ENCODE measurements around the gene INKA1. TPM values are rescaled to one million over a fixed set of nuclear protein-coding genes. Genes with fewer than 3 reads are reported as not detected.
"Not testable (repeated sequence)": the region's sequence is repeated elsewhere in the genome, so short reads cannot be mapped to it uniquely, and the experiment has no call there.

The INKA1 gene
- total and polyA plus RNA-seq, 8 donors, result 0.55 to 2.0 (median 0.70) TPM

DNA sequence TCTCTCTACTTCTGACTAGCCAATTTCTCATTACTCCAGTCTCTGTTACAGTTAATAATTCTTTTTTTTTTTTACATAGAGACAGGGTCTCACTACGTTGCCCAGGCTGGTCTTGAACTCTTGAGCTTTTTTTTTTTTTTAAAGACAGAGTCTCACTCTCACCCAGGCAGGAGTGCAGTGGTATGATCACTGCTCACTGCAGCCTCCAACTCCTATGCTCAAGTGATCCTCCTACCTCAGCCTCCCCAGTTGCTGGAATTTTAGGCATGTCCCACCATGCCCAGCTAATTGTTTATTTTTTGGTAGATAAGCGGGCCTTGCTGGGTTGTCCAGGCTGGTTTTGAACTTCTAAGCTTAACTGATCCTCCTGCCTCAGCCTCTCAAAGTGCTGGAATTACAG is 30.4 kb upstream of the INKA1 start:
- 98 to 100% methylated on average over 2 of the region's 2 CpGs for WGBS, 2 donors
- Histone ChIP-seq H3K27me3 (no peaks in the 10 kb centered on the region), H3K27ac (no peak overlapping the region), H3K4me1 (peaks cover 2 to 7% (median 4%) of the 10 kb centered on the region in 3 donors), H3K9me3 (no peaks in the 10 kb centered on the region), H3K4me3 (no peak overlapping the region), H3K36me3 (no peaks in the 10 kb centered on the region)
- ATAC-seq (no peak), DNase-seq (no peak), FAIRE-seq (no peak)
- intact Hi-C loops (cut with DNase I), result no loop called here
- TF ChIP-seq, protein P1, sequence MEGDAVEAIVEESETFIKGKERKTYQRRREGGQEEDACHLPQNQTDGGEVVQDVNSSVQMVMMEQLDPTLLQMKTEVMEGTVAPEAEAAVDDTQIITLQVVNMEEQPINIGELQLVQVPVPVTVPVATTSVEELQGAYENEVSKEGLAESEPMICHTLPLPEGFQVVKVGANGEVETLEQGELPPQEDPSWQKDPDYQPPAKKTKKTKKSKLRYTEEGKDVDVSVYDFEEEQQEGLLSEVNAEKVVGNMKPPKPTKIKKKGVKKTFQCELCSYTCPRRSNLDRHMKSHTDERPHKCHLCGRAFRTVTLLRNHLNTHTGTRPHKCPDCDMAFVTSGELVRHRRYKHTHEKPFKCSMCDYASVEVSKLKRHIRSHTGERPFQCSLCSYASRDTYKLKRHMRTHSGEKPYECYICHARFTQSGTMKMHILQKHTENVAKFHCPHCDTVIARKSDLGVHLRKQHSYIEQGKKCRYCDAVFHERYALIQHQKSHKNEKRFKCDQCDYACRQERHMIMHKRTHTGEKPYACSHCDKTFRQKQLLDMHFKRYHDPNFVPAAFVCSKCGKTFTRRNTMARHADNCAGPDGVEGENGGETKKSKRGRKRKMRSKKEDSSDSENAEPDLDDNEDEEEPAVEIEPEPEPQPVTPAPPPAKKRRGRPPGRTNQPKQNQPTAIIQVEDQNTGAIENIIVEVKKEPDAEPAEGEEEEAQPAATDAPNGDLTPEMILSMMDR (IDR thresholded peaks at IDR 0.05), result no peak

- ATAC-seq (peak in 1 of 4 donors; percentile 32), DNase-seq (no peak), FAIRE-seq (no peak)
- H3K9me3 ChIP-seq, result no peaks in the 10 kb centered on the region
- 69 to 85% methylated on average over 3 of the region's 3 CpGs for WGBS, 2 donors
- intact Hi-C loops (cut with DNase I), result no loop called here
- no peak overlapping the region for H3K4me3 ChIP-seq
- no peak overlapping the region for H3K27ac ChIP-seq
- TF ChIP-seq, protein P1 (IDR thresholded peaks at IDR 0.05), result no peak
- no peaks in the 10 kb centered on the region for H3K36me3 ChIP-seq
- no peaks in the 10 kb centered on the region for H3K27me3 ChIP-seq
- peaks cover 0 to 3% (median 0%) of the 10 kb centered on the region in 3 donors for H3K4me1 ChIP-seq
Measured at GRCh38 chr3:49775538-49775937, 27.5 kb upstream of the INKA1 start.

DNA sequence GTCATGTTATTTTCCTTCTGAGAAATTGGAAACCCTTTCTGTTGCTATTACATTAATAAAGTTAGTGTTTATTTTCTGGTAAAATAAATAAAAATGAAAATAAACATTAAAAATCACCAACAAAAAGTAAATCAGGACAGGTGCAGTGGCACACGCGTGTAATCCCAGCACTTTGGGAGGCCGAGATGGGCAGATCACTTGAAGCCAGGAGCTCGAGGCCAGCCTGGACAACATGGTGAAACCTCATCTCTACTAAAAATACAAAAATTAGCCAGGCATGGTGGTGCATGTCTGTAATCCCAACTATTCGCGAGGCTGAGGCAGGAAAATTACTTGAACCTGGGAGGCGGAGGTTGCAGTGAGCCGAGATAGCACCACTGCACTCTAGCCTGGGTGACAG is 27.0 kb upstream of the INKA1 start:
- DNase-seq; H3K4me3 ChIP-seq; FAIRE-seq; H3K27ac ChIP-seq; ATAC-seq; H3K27me3 ChIP-seq; H3K4me1 ChIP-seq; H3K9me3 ChIP-seq; intact Hi-C loops (cut with DNase I); H3K36me3 ChIP-seq: not testable (repeated sequence)
- 85 to 90% methylated on average over 8 of the region's 8 CpGs for WGBS, 2 donors

- TF ChIP-seq, protein P1 (IDR thresholded peaks at IDR 0.05), result no peak
- Histone ChIP-seq H3K9me3 (no peaks in the 10 kb centered on the region), H3K4me1 (peaks cover 0 to 6% (median 0%) of the 10 kb centered on the region in 3 donors), H3K27me3 (no peaks in the 10 kb centered on the region), H3K4me3 (no peak overlapping the region), H3K36me3 (peaks cover 0 to 4% (median 0%) of the 10 kb centered on the region in 3 donors), H3K27ac (no peak overlapping the region)
- 93 to 94% methylated on average over 5 of the region's 5 CpGs for WGBS, 2 donors
- intact Hi-C loops (cut with DNase I), result no loop called here
- no peak for DNase-seq
- FAIRE-seq, result no peak
- ATAC-seq, result no peak
Measured at GRCh38 chr3:49779358-49780079, 23.5 kb upstream of the INKA1 start.

GRCh38 chr3:49780080-49780974 is 22.7 kb upstream of the INKA1 start:
- Histone ChIP-seq H3K9me3 (no peaks in the 10 kb centered on the region), H3K4me3 (no peak overlapping the region), H3K27me3 (no peaks in the 10 kb centered on the region), H3K4me1 (peaks cover 0 to 11% (median 6%) of the 10 kb centered on the region in 3 donors), H3K27ac (no peak overlapping the region), H3K36me3 (peaks cover 0 to 4% (median 0%) of the 10 kb centered on the region in 3 donors)
- no peak for DNase-seq
- TF ChIP-seq, protein P1 (IDR thresholded peaks at IDR 0.05), result no peak
- 60 to 69% methylated on average over 4 of the region's 4 CpGs for WGBS, 2 donors
- intact Hi-C loops (cut with DNase I), result no loop called here
- no peak for ATAC-seq
- no peak for FAIRE-seq

DNA sequence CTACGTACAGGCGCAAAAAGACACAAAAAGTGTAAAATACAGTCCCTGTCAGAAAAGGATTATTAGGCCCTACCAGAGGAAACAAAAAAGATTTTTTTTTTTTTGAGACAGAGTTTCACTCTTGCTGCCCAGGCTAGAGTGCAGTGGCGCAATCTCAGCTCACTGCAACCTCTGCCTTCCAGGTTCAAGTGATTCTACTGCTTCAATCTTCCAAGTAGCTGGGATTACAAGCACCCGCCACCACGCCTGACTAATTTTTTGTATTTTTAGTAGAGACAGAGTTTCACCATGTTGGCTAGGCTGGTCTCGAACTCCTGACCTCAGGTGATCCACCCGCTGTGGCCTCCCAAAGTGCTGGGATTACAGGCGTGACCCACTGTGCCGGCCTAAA is 22.1 kb upstream of the INKA1 start:
- ATAC-seq; H3K27ac ChIP-seq; H3K36me3 ChIP-seq; H3K9me3 ChIP-seq; intact Hi-C loops (cut with DNase I); H3K4me3 ChIP-seq; H3K27me3 ChIP-seq; FAIRE-seq: not testable (repeated sequence)
- H3K4me1 ChIP-seq, result peaks cover 0 to 12% (median 7%) of the 10 kb centered on the region in 3 donors
- DNase-seq, result peak in 1 of 6 donors; percentile 12
- WGBS, 2 donors, result 91 to 94% methylated on average over 9 of the region's 9 CpGs
